Endometrial microvascular endothelial cells (primary cell): ENCODE measurements around the gene FBN3. TPM values are rescaled to one million over a fixed set of nuclear protein-coding genes. Genes with fewer than 3 reads are reported as not detected.

Source experiments
- in situ Hi-C: cut with HindIII; loops from 2 replicates; pipeline ENCODE4 v1.10.0; 2017; ENCODE audit warnings: low sequenced_read_pairs, low pct_unique_long_range_greater_than_20kb; ENCODE audit errors: inconsistent ontology term
- total RNA-seq: library from RNA; depleted of rRNA; stranded (reverse); fragments of >200 nt; gene quantifications from one replicate; pipeline ENCODE4 v1.2.3, GENCODE V29; 2015; ENCODE audit errors: inconsistent ontology term

FBN3 gene
- total RNA-seq, 1 donor from 2014 or later, result not detected

DNA sequence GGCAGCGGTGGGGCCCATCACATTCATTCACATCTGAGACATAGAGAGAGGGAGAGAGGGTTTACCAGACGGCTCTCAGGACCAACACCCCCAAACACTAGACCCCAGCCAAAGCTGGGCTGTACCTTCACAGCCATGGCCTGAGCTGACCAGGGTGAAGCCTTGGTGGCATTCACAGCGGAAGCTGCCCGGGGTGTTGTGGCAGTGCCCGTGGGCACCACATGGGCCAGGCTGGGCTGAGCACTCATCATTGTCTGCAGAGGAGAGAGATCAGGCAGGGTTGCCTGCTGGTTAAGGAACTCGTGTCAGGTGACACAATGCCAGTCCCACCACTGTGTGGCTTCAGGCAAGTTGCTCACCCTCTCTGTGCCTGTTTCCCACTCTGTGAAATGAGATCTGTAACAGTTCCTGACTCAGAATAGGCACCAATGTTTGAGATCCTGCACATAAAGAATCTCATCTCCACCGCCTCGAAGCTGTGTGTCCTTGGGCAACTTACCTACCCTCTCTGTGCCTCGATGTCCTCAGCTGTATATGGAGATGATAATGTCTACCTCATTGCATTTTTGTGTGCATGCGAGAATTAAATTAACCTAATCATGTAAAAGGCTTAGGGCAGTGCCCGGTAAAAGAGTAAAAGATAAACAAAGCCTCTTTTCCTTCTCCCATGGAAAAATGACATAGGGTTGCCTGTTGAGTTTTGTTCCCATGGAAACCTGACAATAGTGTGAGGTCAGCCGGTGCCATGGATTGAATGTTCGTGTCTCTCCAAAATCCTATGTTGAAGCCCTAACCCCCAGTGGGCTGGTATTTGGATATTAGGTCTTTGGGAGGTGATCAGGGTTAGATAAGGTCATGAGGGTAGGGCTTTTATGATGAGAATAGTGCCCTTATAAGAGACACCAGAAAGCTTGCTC lies 74.0 kb downstream of the FBN3 start:
- in situ Hi-C loops, result no loop called here

DNA sequence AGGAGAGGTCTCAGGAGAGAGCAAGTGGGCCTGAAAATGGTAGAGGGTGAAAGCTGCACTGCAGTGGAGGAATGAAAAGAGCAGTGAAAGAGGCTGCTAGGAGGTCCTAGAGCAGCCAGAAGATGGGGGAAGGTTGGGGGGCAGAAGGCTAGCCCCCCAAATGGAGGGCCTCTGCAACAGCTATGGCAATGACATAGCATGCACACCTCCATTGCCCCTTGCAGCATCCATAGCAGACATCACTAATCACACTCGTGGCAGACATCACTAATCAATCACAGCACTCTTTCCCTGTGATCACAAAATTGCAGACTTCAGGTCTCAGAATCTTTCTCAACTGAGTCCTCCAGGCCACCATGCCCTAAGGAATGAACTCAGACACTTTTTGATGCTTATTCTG lies 74.9 kb downstream of the FBN3 start:
- in situ Hi-C loops, result no loop called here

DNA sequence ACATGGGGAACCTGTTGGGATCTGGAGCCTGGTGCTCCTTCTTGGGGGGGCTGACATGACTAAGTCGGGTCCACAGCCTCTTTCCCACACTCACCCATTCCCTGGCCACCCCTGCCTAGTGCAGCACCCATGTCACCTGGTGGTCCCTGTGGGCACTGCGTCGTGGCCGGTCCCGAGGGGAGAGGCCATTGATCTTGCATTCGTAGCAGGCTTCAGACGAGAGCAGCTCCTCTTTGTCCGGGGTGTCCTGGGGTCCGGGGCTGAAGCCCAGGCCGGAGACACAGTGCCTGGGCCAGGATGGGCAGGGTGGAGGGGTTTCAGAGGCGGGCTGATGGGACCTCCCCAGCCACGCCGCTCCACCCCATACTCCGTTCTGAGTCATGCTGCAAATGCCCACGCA lies 77.5 kb downstream of the FBN3 start:
- in situ Hi-C loops, result no loop called here

DNA sequence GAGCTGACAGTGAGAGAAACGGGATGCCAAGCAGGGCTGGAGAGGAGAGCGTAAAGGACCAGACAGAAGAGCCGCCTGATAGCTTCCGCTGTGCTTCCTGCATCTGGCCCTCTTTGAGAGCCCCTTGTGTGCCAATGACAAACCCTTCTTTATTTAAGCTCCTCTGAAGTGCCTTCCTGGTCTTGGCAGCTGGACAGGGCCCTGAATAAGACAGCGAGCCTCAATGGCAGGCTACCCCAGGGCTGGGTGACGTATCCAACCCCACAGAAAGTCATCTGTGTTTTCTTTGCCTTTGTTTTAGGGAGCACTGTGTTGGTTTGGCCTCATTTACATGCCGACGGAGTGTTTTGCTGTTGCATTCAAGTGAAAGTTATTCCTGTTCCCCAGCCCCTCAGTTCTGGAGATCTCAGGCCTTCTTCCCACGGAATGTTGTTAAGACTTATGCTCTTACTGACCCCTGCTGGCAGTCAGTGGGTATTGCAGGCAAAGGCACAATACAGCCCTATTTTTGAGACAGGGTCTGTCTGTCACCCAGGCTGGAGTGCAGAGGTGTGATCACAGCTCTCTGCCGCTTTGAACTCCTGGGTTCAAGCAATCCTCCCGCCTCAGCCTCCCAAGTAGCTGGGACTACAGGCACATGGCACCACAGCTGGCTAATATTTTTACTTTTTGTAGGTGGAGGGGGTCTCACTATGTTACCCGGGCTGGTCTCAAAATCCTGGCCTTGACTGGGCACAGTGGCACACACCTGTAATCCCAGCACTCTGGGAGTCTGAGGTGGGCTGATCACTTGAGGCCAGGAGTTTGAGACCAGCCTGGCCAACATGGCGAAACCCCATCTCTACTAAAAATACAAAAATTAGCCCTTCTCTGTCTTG lies 80.1 kb downstream of the FBN3 start:
- in situ Hi-C loops, result no loop called here

DNA sequence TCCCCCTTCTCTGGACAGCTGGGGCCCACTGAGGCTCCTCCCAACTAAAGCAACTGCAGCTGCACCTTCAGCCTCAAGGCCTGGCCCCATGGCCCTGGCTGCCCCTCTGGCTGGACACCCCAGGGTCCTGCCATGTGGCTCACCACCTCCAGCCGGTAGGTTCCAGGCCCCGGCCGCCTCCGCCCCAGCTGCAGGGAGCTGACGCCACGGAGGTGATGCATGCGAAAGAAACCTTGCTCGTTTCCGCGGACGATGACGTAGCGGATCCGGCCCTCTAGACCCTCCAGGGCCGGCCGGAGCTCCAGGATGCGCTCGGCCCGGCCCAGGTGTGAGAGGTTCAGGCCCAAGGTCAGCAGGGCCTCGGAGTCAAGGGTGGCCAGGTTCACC lies 83.5 kb downstream of the FBN3 start:
- in situ Hi-C loops, result no loop called here

DNA sequence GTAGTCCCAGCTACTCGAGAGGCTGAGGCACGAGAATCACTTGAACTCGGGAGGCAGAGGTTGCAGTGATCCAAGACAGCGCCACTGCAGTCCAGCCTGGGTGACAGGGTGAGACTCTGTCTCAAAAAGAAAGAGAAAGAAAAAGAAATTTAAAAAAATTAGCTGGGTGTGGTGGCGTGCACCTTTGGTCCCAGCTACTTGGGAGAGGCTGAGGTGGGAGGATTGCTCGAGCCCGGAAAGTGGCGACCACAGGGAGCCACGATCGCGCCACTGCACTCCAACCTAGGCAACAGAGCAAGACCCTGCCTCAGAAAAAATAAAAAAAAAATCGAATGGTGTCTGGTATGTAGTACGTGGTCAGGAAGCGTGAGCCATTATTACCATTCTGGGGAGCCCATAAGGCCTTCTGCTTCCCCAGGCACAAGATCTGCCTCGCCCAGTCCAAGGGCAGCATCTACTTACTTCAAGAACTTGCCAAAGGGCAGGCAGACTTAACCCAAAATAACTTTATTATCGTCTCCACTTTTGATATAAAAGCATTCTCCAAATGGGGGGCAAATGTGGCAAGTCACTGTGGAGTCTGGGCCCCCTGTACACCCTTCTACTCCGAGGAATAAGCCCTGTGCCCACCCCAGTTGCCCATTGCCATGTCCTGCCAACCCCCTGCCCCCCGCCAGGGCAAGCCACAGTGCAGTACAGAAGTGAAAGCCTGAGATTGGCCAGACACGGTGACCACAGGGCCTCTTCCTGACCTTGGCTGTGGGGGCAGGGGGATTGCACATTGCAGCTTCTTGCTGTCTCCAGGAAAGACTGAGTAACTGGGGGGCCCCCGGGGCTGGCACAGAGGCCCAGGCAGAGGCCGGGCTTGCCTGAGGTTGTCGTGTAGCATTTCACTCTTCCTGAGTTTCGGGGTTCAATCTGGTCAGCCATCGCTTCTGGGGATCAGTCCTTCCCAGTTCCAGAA lies 84.2 kb downstream of the FBN3 start:
- in situ Hi-C loops, result no loop called here

DNA sequence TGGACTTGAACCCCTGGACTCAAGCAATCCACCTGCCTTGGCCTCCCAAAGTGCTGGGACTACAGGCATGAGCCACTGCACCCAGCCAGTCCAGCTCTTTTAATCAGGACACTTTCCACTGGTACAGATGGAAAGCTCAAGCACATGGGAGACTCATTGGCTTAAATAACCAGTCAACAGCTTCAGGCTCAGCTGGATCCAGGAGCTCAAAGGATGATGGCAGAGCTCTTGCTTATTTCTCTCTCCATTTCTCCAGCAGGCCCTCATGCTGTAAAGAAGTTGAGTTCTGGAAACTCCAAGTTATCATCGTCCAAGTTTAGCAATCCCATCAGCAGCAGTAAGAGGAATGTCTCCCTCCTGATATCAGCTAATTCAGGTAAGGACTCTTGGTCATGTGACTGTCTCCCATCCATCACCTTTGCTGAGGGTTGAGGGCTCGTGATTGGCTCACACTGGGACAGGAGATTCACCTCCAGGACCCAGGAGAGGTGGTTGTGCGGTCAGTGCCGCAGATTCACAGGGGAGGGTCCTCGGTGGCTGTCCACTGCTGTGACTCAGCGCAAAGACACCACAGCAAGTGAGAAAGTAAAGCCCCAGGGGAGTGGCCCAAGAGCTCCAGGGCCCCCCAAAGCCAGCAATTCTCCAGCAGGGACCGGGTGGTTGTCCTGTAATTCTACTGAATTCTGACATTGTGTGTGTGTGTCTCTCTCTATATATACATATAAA lies 91.7 kb downstream of the FBN3 start:
- in situ Hi-C loops, result no loop called here

DNA sequence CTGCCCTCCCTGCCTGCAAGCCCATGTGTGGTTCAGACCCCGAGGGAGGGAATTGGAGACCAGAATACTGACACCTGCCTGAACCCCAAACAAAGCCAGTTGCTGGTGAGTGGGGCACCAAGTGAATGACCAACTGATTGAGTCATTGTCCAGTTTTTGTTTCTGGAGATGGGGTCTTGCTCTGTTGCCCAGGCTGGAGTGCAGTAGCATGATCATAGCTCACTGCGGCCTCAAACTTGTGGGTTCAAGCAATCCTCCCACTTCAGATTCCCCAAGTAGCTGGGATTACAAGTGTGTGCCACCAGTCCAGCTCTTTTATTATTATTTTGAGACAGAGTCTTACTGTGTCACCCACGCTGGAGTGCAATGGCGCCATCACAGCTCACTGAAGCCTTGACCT lies 92.9 kb downstream of the FBN3 start:
- in situ Hi-C loops, result no loop called here

DNA sequence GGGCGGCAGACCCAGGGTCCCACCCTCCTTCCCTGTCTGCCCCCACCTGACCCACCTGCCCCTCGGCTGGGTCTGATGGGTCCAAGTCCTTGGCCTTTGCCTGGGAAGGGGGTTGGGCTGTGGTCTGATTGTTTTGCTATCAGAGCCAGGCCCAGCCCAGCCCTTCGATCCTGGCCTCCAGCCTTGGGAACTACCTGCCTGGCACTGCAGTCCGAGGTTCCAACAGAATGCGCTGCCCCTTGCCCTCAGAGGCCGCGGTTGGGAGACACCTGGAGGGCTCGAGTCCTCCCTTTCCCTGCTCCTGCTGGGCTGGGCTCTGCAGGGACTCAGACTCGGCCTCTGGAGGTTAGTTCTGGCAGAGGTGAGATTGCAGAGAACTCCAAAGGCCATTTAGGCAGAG lies 95.2 kb downstream of the FBN3 start:
- in situ Hi-C loops, result no loop called here

DNA sequence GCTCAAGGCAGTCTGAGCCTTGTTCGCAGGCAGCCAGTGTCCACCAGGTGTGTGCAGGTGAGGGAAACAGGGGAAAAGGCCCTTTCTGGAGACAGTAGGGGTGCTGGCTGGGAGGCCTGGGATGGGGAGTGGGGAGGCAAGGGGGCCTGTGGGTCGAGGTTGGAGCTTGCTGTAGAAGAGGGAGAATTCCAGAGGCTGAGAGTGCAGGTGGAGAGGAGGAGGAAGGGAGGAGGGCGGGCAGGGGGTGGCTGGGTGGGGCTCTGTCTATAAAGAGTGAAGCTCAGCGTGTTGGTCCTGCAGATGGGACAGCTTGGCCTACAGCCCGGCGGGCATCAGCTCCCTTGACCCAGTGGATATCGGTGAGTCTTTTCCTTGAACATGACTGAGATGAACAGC lies 96.9 kb downstream of the FBN3 start, which contains the start of gene CCL25:
Gene CCL25 (plus strand): TSS at position 297 of the 396 bp plus-strand sequence. CDS start 290 bp downstream, outside the sequence.
- in situ Hi-C loops, result no loop called here

DNA sequence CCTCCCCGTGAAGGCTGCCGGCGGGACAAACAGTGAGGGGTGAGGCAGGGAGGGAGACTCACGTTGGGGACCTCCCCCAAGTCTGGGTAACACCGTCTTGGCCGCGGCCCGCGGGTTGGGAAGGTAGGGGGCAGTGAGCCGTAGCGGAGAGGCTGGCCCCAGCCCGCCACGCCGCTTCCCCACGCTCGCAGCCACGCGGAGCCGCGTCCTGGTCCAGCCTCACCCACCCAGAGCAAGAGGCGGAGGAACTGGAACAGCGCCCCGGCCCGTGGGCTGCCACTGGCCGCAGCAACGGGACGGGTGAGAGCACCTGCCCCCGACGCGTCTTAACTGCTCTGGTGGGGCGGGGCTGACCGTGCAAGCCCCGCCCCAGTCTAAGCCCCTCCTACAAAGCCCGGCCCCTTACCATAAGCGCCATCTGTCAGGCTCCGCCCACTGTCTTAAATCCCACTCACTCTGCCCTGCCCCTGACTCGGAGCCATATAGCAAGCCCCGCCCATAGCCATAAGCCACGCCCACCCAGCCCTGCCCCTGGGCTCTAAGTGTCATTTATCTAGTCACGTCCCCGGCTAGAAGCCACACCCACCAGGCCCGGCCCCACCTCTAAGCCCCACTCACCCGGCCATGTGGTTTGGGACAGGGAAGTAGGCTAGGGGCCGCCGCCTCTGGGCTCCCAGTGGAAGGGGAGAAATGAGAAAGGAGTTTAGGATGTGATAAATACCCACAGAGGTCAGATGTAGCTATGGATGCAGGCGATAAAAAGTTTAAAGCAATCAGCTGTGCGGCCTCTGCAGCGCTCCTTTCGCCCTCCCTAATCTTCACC lies 98.9 kb downstream of the FBN3 start:
- in situ Hi-C loops, result no loop called here

DNA sequence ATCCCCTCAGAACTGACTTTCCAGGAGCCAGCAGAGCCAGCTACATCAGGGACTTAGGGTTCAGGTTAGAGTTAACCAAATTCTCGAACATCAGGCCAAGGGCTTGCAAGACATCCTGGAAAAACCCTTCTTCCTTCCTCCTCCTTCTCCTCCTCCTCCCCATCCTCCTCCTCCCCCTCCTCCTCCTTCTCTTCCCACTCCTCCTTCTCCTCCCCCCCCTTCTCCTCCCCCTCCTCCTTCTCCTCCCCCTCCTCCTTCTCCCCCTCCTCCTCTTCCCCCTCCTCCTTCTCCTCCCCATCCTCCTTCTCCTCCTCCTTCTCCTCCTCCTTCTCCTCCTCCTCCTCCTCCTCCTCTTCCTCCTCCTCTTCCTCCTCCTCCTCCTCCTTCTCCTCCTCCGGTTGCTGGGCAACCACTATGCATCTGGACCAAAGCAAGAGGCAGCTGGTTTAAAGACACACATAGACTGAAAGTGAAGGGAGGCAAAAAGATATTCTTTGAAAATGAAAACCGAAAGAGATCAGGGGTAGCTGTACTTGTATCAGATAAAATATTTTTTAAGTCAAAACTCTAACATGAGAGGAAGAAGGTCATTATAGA lies 102.7 kb downstream of the FBN3 start:
- in situ Hi-C loops, result no loop called here

DNA sequence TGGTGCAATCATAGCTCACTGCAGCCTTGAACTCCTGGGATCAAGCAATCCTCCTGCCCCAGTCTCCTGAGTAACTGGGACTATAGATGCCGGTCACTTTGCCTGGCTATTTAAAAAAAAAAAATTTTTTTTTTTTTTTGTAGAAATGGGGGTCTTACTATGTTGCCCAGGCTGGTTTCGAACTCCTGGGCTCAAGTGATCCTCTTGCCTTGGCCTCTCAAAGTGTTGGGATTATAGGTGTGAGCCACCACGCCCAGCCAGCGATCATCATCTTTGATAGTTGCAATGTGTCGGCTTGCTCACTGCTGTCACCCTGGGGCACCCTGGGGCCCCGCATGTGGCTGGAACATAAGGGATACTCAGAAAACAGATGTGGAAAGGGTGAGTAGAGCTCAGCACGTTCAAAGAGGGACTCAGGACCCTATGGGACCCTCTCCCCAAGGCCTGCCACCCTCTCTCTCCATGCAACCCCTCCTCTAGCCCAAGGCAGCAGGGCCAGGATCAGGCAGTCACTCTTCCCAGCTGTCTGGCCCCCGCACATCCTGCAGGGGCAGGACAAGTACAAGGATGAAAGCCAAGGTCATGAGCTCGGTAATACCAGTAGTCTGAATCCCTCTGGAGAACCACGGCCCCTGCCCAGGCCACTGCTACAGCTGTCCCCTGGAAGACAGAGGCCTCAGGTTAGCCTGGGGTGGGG lies 103.4 kb downstream of the FBN3 start:
- in situ Hi-C loops, result no loop called here

DNA sequence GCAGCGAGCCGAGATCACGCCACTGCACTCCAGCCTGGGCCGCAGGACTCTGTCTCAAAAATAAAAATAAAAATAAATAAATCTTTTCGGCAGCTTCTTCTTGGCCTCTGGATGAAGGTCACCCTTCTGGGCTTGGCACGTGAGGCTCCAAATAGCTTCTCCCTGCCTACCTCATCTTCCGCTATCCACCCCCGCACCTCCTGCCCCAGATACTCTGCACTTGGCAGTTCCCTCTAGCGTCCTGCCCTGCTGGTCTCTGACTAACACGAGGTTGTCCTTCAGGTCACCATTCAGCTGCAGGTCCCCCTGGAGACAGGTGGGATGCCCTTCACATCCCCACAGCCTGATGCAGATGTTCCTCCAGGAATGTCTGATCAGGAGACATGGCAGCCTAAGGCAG lies 105.4 kb downstream of the FBN3 start:
- in situ Hi-C loops, result no loop called here

DNA sequence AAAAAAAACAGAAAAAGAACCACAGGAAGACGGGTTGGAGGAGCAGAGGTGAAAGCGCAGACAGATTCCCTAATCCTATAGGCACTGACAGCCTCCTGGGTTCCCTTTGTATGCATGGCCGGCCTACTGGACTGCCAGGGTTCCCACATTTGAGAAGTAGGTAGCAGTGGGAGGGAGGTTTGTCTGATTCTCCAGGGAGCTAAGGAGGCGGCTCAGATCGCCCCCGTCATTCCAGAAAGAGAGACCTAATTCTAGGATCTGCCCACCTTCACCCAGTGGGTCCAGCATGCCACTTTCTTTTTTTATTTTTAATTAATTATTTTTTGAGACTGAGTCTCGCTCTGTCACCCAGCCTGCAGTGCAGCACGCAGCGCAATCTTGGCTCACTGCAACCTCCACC lies 106.5 kb downstream of the FBN3 start:
- in situ Hi-C loops, result no loop called here

DNA sequence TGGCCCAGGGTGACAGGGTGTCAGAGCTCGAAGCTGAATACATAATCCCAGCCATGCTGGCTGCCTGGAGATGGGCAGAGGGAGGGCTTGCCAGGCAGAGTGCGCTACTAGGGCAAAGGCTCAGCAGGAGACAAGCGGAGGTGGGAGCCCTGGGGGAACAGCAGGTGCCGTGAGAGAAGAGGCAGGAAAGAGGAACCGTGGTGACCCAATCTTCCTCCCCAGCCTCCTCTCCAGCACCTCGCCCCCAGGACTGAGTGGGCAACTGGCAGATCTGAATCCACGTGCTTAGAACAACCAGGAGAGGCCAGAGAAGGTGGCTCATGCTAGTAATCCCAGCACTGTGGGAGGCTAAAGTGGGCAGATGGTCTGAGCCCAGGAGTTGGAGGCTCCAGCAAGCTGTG lies 107.9 kb downstream of the FBN3 start:
- in situ Hi-C loops, result no loop called here
